HG03095 (cell line): Measurements from ENCODE around the gene HSPD1.

ENCODE experiments used
- ATAC-seq: cut with Tn5 transposase; IDR thresholded peaks from one replicate; pipeline ENCODE4 v1.9.1; 2021; ENCODE audit warnings: moderate library complexity; ENCODE audit not compliant: unreplicated experiment

HSPD1 gene

DNA sequence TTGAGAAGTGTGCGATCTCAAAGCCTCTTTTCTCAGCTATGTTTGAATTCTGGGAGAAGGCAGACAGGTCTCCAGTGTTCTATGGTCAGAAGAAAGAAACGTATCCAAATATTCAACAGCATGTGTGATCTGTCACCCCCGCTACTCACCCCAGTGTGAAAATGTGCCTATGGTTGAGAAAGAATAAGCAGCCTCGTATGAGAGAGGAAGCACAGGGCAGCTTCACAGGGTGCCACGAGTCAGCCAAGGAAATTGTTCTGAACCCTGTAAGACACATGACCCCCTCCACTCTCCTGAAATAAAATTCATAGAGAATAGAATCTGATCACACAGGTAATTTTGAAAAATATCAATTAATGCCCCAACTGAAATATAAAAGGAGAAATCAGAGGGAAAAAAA lies 56.8 kb downstream of the HSPD1 start:
- no peak for ATAC-seq

DNA sequence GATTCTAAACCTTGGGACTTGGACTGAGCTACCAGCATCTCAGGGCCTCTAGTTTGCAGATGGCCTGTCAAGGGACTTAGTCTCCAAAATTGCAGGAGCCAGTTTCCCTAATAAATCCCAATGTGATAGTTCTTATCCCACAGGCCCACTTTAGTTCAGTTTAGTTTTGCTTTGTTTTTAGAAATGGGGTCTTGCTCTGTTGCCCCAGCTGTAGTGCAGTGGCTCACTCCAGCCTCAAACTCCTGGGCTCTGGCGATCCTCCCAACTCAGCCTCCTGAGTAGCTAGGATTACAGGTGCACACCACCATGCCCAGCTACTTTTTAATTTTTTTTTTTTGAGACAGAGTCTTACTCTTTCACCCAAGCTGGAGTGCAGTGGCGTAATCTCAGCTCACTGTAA lies 62.3 kb downstream of the HSPD1 start:
- ATAC-seq = no peak
